IPS DF 6.9 (cell line): ENCODE results near the gene CPA1.

Source experiments
- DNase-seq: peaks from one replicate; pipeline ENCODE4 v3.0.0-alpha.2; 2013; ENCODE audit warnings: low read depth, low spot score
- H3K27ac ChIP-seq: one replicate; pipeline ENCODE4 v1.5.1; 2013; ENCODE audit warnings: low read length, control low read depth
- H3K27me3 ChIP-seq: 2 replicates; pipeline ENCODE4 v1.6.1; 2013; ENCODE audit warnings: mild to moderate bottlenecking, low read length; ENCODE audit not compliant: control insufficient read depth, insufficient read depth
- H3K36me3 ChIP-seq: 2 replicates; pipeline ENCODE4 v1.6.1; 2013; ENCODE audit warnings: low read length; ENCODE audit not compliant: control insufficient read depth, insufficient read depth
- H3K4me1 ChIP-seq: 2 replicates; pipeline ENCODE4 v1.6.1; 2013; ENCODE audit warnings: low read length; ENCODE audit not compliant: control insufficient read depth, insufficient read depth
- H3K4me3 ChIP-seq: 2 replicates; pipeline ENCODE4 v1.5.1; 2013; ENCODE audit warnings: mild to moderate bottlenecking, low read length
- H3K9me3 ChIP-seq: 2 replicates; pipeline ENCODE4 v1.6.1; 2013; ENCODE audit warnings: low read length, inconsistent platforms; ENCODE audit not compliant: control insufficient read depth, insufficient read depth
- WGBS: extraction: QIAGEN DNeasy Blood & Tissue Kit; methylation state at CpG from one replicate; pipeline ENCODE4 v1.1.7; 2013; ENCODE audit warnings: mixed read lengths, missing lambda C conversion rate; ENCODE audit not compliant: insufficient read length, insufficient coverage; 5-methylcytosine and 5-hydroxymethylcytosine counted together

Gene CPA1

DNA sequence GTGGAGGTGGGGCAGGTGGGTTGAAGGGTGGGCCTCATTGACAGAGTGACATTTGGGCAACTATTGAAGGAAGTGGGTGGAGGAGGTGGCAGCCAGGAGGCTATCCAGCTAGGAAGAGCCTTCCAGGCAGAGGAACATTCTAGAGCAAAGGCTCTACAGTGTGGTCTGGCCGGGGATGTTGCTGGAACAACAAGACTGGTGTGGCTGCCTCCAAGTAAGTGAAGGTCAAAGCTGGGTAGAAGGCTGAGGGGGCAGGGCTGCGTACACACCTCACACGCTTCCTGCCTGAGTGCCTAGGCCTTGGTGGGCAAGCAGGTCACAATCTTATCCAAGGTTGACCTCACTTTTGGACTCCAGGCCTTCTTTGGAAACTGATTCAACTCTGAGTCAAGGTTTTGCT, 6.6 kb downstream of the CPA1 start:
- no CpG with 5 or more reads among the region's 3 CpGs for WGBS
- no peaks in the 10 kb centered on the region for H3K9me3 ChIP-seq
- H3K36me3 ChIP-seq: no peaks in the 10 kb centered on the region
- DNase-seq: no peak
- no peaks in the 10 kb centered on the region for H3K27me3 ChIP-seq
- no peak overlapping the region for H3K27ac ChIP-seq
- H3K4me3 ChIP-seq: no peak overlapping the region
- H3K4me1 ChIP-seq: no peaks in the 10 kb centered on the region

GRCh38 chr7:130387306-130387627, 7.0 kb downstream of the CPA1 start:
- Histone ChIP-seq H3K27me3 (no peaks in the 10 kb centered on the region), H3K36me3 (no peaks in the 10 kb centered on the region), H3K27ac (no peak overlapping the region), H3K9me3 (no peaks in the 10 kb centered on the region), H3K4me3 (no peak overlapping the region), H3K4me1 (no peaks in the 10 kb centered on the region)
- no CpG with 5 or more reads among the region's 3 CpGs for WGBS
- no peak for DNase-seq

DNA sequence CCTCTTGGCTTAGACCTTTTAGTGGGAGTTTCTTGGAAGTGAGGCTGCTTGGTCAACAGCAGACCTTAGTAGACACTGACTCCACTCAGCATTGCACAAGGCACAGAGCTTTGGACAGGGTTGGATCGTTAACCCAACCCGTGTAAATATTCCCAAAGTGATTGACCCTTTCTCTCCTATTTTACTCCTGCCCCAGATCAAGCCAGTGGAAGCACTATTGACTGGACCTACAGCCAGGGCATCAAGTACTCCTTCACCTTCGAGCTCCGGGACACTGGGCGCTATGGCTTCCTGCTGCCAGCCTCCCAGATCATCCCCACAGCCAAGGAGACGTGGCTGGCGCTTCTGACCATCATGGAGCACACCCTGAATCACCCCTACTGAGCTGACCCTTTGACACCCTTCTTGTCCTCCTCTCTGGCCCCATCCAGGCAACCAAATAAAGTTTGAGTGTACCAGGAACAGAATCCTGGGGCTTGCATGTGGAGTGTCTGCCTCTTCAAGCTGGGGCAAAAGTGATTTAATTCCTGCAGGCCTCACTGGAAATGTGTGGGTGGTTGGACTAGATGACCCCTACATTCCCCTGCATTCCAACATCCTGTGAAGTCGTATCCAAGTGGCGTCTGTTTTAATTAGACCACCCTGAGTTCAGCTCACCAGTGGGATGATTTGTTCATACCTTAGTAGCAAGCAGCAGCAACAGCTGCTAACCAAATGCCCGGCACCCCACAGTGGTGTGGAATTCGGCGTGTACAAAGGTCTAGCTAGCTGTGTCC, 7.5 kb downstream of the CPA1 start:
- H3K4me1 ChIP-seq: no peaks in the 10 kb centered on the region
- H3K27ac ChIP-seq: no peak overlapping the region
- H3K9me3 ChIP-seq: no peaks in the 10 kb centered on the region
- H3K4me3 ChIP-seq: no peak overlapping the region
- no peaks in the 10 kb centered on the region for H3K36me3 ChIP-seq
- H3K27me3 ChIP-seq: no peaks in the 10 kb centered on the region
- no CpG with 5 or more reads among the region's 12 CpGs for WGBS
- DNase-seq: no peak

- no CpG with 5 or more reads among the region's 2 CpGs for WGBS
- H3K4me1 ChIP-seq: no peaks in the 10 kb centered on the region
Measured at GRCh38 chr7:130388671-130389070, 8.4 kb downstream of the CPA1 start.

GRCh38 chr7:130390486-130390885, 10.2 kb downstream of the CPA1 start:
- H3K36me3 ChIP-seq: no peaks in the 10 kb centered on the region
- no CpG with 5 or more reads among the region's 1 CpG for WGBS
- no peak overlapping the region for H3K4me3 ChIP-seq
- no peaks in the 10 kb centered on the region for H3K4me1 ChIP-seq
- DNase-seq: no peak
- H3K27me3 ChIP-seq: no peaks in the 10 kb centered on the region
- H3K9me3 ChIP-seq: no peaks in the 10 kb centered on the region
- no peak overlapping the region for H3K27ac ChIP-seq

More at GRCh38 chr7:130388671-130389070, 8.4 kb downstream of the CPA1 start:
- Histone ChIP-seq H3K4me3 (no peak overlapping the region), H3K36me3 (no peaks in the 10 kb centered on the region), H3K9me3 (no peaks in the 10 kb centered on the region), H3K27ac (no peak overlapping the region), H3K27me3 (no peaks in the 10 kb centered on the region)
- no peak for DNase-seq

DNA sequence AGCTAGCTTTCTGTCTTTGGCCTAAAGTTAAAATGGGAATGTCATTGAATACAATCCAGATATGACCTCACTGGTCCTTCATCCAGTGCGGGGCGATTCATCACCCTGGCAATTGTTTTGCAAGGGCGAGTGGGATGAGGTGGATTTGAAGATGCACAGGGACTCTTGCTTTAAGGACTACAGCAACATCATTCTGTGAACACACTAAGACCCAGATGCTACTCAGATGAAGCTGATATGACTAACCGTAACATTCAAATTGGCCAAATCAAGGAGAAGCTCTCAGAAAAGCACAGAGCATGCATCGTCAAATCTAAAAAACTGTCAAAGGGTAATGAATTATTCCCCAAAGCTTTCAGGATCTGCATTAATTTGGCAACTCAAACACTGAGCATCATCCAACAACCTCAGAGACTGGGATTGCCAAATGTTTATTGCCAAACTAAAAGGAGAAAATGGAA, 12.8 kb downstream of the CPA1 start:
- Histone ChIP-seq H3K4me3 (no peak overlapping the region), H3K4me1 (no peaks in the 10 kb centered on the region), H3K27me3 (no peaks in the 10 kb centered on the region), H3K36me3 (no peaks in the 10 kb centered on the region), H3K9me3 (no peaks in the 10 kb centered on the region), H3K27ac (no peak overlapping the region)
- DNase-seq: no peak
- no CpG with 5 or more reads among the region's 5 CpGs for WGBS

DNA sequence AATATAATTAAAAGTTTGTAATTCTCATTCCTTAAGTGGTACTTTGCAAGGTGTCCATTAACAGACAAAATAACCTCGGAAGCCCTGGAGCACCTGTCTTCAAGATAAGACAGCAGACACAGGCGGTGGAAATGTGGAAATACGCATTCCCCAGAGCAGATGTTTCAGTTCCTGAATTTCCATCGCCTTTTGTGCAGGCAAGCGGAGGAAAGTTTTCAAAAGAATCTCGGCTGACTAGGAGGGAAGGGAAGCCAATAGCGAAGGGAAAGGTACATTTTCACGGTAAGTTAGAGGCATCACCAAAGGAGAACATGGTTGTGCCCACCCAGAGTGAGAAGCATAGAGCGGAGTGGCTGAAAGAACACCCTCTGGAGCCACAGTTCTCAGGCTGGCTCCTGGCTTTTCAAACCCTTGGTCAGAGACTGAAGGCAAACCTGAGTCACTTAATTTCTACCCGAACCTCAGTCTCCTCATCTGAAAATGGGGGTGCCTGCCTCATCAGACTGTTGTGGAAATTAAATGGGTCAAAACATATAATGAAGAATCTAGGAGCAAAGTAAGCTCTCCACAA, 13.6 kb downstream of the CPA1 start:
- Histone ChIP-seq H3K9me3 (no peaks in the 10 kb centered on the region), H3K4me3 (no peak overlapping the region), H3K27me3 (no peaks in the 10 kb centered on the region), H3K4me1 (no peaks in the 10 kb centered on the region), H3K36me3 (no peaks in the 10 kb centered on the region), H3K27ac (no peak overlapping the region)
- no CpG with 5 or more reads among the region's 10 CpGs for WGBS
- DNase-seq: no peak

DNA sequence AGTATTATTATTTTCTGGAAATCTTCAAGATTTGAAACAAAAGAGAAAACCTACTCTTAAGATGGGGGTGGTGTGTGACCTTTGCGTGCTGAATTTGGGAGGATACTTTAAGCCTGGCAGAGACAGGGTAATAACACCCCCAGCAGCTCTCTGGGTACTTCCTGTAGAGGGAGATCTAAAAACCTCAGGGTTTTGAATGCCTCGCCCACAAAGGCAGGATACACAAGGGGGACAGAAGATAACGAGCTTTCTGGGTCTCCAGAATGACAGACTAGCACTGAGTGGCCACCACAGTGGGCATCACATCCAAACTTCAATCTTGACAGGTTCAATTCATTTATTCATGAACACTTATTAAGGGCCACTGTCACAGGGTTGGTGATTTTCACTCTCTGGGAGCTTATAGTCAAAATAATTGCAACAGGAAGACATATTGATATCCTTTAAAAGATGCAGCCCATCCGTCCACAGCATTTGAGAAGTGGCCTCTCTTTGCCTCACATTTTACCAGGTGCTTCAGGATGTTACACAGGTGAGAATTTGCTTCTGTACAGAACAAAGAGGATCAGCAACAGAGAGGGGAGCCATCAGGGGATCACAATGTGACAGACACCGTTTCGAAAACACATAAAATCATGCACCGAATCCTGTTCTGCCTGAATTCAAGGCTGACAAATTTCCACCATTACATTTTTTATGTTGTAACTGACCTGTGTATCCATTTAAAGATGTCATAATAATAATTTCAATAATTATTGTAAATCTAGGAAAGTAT, 14.3 kb downstream of the CPA1 start:
- no peaks in the 10 kb centered on the region for H3K4me1 ChIP-seq
- no CpG with 5 or more reads among the region's 7 CpGs for WGBS
- DNase-seq: no peak
- H3K9me3 ChIP-seq: no peaks in the 10 kb centered on the region
- H3K36me3 ChIP-seq: no peaks in the 10 kb centered on the region
- H3K4me3 ChIP-seq: no peak overlapping the region
- no peak overlapping the region for H3K27ac ChIP-seq
- H3K27me3 ChIP-seq: no peaks in the 10 kb centered on the region

- WGBS: no CpG with 5 or more reads among the region's 5 CpGs
Measured at GRCh38 chr7:130395421-130395820, 15.1 kb downstream of the CPA1 start.

GRCh38 chr7:130396109-130396508, 15.8 kb downstream of the CPA1 start:
- H3K27me3 ChIP-seq: no peaks in the 10 kb centered on the region
- H3K4me3 ChIP-seq: no peak overlapping the region
- no CpG with 5 or more reads among the region's 3 CpGs for WGBS
- H3K27ac ChIP-seq: no peak overlapping the region
- no peaks in the 10 kb centered on the region for H3K4me1 ChIP-seq
- H3K36me3 ChIP-seq: no peaks in the 10 kb centered on the region
- DNase-seq: no peak
- H3K9me3 ChIP-seq: no peaks in the 10 kb centered on the region

More at GRCh38 chr7:130395421-130395820, 15.1 kb downstream of the CPA1 start:
- Histone ChIP-seq H3K27me3 (no peaks in the 10 kb centered on the region), H3K36me3 (no peaks in the 10 kb centered on the region), H3K4me3 (no peak overlapping the region), H3K27ac (no peak overlapping the region), H3K4me1 (no peaks in the 10 kb centered on the region), H3K9me3 (no peaks in the 10 kb centered on the region)
- no peak for DNase-seq
